A549 (cell line): Measurements from ENCODE around the gene ZNF474.

Source experiments
- CHD2 ChIP-seq: fragments of 150-350 bp; IDR thresholded peaks from 2 replicates; pipeline ENCODE4 v1.6.1; 2014; ENCODE audit warnings: low read length; ENCODE audit not compliant: partially characterized antibody
- ESRRA ChIP-seq: fragments of 150-350 bp; IDR thresholded peaks from 2 replicates; pipeline ENCODE4 v1.6.1; 2014; ENCODE audit warnings: mild to moderate bottlenecking, low read length, borderline replicate concordance
- POLR2AphosphoS2 ChIP-seq: conservative IDR thresholded peaks from 2 replicates; pipeline ENCODE4 v1.6.1; 2012; ENCODE audit warnings: low read length, improper control_type of control experiment, inconsistent platforms
- RCOR1 ChIP-seq: fragments of 150-350 bp; IDR thresholded peaks from 2 replicates; pipeline ENCODE4 v1.6.1; 2014; ENCODE audit warnings: antibody characterized with exemption, low read length, low read depth
- RFX5 ChIP-seq: fragments of 450-650 bp; IDR thresholded peaks from 2 replicates; pipeline ENCODE4 v1.7.1; 2014; ENCODE audit warnings: antibody characterized with exemption, mild to moderate bottlenecking, moderate library complexity
- SMC3 ChIP-seq: fragments of >200 bp; sonication (Bioruptor Twin); formaldehyde crosslinking; IDR thresholded peaks from 3 replicates; pipeline ENCODE4 v1.6.1; 2018; ENCODE audit warnings: inconsistent platforms
- SREBF2 ChIP-seq: fragments of 450-650 bp; IDR thresholded peaks from 2 replicates; pipeline ENCODE4 v1.6.1; 2014; ENCODE audit warnings: mild to moderate bottlenecking, moderate library complexity
- TF ChIP-seq, protein P1 (sequence below): fragments of >200 bp; sonication (Bioruptor Twin); formaldehyde crosslinking; IDR thresholded peaks from 3 replicates; pipeline ENCODE4 v1.5.1; 2016

DNA sequence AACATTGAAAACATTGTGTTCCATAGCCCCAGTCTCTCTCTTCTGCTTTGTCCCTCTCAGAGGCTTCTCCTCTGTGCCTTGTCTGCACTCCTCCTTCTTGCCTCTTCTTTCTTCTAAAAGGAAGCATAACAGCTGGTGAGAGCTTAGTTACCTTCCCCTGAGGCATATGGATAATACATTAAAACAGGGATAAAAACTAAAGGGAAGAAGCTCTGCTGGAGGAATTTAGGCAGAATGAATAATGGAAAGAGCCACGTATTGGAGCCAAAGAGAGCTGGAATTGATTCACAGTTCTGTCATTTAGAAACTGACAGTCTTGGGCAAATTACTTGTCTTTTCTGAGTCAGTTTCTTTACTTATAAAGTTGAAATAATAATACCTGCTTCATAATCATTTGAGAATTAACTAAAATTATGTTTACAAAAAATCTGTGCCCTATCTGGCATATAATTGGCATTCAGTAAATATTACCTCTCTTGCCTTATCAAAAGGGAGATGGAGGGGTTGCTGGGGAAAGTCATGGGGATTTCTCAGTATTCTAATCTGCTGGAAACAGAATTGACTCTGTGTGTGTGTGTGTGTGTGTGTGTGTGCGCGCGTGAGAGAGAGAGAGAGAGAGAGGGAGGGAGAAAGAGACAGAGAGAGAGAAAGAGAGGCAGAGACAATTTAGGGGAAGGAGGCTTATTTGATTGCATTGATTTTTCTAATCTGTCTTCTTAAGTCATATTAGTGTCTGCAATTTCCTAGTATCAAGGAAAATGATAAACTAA, 20.2 kb downstream of the ZNF474 start:
- TF ChIP-seq RCOR1 = no peak
- no peak for TF ChIP-seq POLR2AphosphoS2
- TF ChIP-seq, protein P1, sequence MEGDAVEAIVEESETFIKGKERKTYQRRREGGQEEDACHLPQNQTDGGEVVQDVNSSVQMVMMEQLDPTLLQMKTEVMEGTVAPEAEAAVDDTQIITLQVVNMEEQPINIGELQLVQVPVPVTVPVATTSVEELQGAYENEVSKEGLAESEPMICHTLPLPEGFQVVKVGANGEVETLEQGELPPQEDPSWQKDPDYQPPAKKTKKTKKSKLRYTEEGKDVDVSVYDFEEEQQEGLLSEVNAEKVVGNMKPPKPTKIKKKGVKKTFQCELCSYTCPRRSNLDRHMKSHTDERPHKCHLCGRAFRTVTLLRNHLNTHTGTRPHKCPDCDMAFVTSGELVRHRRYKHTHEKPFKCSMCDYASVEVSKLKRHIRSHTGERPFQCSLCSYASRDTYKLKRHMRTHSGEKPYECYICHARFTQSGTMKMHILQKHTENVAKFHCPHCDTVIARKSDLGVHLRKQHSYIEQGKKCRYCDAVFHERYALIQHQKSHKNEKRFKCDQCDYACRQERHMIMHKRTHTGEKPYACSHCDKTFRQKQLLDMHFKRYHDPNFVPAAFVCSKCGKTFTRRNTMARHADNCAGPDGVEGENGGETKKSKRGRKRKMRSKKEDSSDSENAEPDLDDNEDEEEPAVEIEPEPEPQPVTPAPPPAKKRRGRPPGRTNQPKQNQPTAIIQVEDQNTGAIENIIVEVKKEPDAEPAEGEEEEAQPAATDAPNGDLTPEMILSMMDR = no peak
- TF ChIP-seq RFX5 = no peak
- TF ChIP-seq ESRRA = no peak
- no peak for TF ChIP-seq SMC3
- no peak for TF ChIP-seq SREBF2
- no peak for TF ChIP-seq CHD2
